ENCODE results near the gene LIN28B.

Gene LIN28B

GRCh38 chr6:105015482-105015881, 58.6 kb downstream of the LIN28B start:
- DNase-seq, result no peak

GRCh38 chr6:105019285-105019684, 62.4 kb downstream of the LIN28B start:
- no peak for DNase-seq

- DNase-seq, result no peak
Observed at GRCh38 chr6:105021399-105021798, 64.5 kb downstream of the LIN28B start.

GRCh38 chr6:105022416-105022815, 65.5 kb downstream of the LIN28B start:
- no peak for DNase-seq

GRCh38 chr6:105024803-105025202, 67.9 kb downstream of the LIN28B start:
- DNase-seq, result no peak

GRCh38 chr6:105028898-105029297, 72.0 kb downstream of the LIN28B start:
- no peak for DNase-seq

- DNase-seq, result no peak
Observed at GRCh38 chr6:105029581-105029980, 72.7 kb downstream of the LIN28B start.

GRCh38 chr6:105034470-105034869, 77.6 kb downstream of the LIN28B start:
- DNase-seq, result no peak

- DNase-seq, result no peak
Observed at GRCh38 chr6:105035299-105035698, 78.4 kb downstream of the LIN28B start.

GRCh38 chr6:105036351-105036750, 79.4 kb downstream of the LIN28B start:
- no peak for DNase-seq

- DNase-seq, result no peak
Observed at GRCh38 chr6:105038259-105038658, 81.4 kb downstream of the LIN28B start.

GRCh38 chr6:105041880-105042279, 85.0 kb downstream of the LIN28B start:
- no peak for DNase-seq

GRCh38 chr6:105042648-105043047, 85.7 kb downstream of the LIN28B start:
- DNase-seq, result no peak

- no peak for DNase-seq
Observed at GRCh38 chr6:105043979-105044378, 87.1 kb downstream of the LIN28B start.

- no peak for DNase-seq
Observed at GRCh38 chr6:105045526-105045925, 88.6 kb downstream of the LIN28B start.

GRCh38 chr6:105051941-105052471, 95.1 kb downstream of the LIN28B start:
- DNase-seq, result no peak

- DNase-seq, result no peak
Observed at GRCh38 chr6:105056646-105057045, 99.7 kb downstream of the LIN28B start.

- no peak for DNase-seq
Observed at GRCh38 chr6:105057160-105057559, 100.3 kb downstream of the LIN28B start.

- no peak for DNase-seq
Observed at GRCh38 chr6:105058316-105058715, 101.4 kb downstream of the LIN28B start.

- DNase-seq, result no peak
Observed at GRCh38 chr6:105058846-105059245, 101.9 kb downstream of the LIN28B start.

GRCh38 chr6:105066233-105066632, 109.3 kb downstream of the LIN28B start:
- DNase-seq, result no peak

GRCh38 chr6:105066836-105067235, 109.9 kb downstream of the LIN28B start:
- DNase-seq, result no peak

- DNase-seq, result no peak
Observed at GRCh38 chr6:105067329-105067728, 110.4 kb downstream of the LIN28B start.

- DNase-seq, result no peak
Observed at GRCh38 chr6:105068407-105068806, 111.5 kb downstream of the LIN28B start.

GRCh38 chr6:105069821-105070445, 113.0 kb downstream of the LIN28B start:
- no peak for DNase-seq
